ENCODE data around the gene TMEM144.
"Not testable (repeated sequence)": the region's sequence is repeated elsewhere in the genome, so short reads cannot be mapped to it uniquely, and the experiment has no call there.

TMEM144 gene

DNA sequence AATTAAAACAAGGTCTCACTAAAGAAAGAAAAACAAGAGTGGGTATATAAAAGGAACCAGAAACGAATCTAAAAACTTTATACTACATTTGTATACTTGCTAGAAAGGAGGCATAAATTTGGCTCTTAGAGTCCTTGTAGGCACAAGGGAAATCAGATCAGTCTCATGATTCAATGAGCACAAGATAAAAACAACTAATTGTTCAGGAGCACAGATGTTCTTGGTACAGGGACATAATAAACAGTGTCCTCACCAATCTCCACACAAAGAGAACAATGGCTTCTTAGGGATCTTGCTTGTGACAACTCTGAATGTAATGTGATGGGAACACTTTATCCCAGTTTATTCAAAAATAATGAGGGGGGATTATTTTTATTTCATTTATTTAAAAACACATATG, 28.3 kb downstream of the TMEM144 start:
- DNase-seq: no peak

DNA sequence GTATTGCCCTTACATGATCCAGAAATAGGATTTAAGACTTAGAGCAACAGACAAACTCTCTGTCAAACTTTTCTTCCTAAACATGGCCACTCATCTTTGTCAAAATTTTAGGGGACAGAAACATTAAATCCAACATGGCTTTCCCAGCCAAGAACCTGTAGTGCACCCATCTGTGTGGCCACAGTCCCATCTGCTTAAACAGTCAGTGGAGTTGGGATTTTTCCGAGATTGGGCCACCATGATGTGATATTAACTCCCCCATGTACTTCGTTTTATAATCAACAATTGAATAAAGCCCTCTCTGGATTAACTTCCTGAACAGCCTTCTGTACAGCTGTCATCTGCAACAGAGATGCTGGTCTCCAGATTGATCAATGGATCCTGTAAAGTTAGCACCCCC, 28.9 kb downstream of the TMEM144 start:
- DNase-seq: no peak

DNA sequence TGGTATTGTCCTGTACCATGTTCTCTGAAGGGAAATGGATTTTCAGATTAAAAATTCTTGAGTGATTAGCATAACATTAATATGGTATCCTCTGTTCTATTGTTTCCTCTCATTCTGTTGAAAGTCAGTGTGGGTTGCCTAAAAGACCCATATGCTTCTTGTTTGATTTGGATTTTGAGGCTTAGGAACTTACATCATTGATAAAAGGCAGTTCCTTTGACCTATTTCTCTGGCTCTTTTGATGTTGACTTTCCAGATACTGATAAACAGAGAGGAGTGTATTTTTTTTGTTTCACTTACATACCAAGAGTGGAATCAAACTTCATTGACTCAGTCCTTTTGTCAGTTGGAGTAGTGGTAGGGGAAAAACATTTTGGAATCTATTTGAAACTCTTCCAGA, 32.8 kb downstream of the TMEM144 start:
- DNase-seq: no peak

DNA sequence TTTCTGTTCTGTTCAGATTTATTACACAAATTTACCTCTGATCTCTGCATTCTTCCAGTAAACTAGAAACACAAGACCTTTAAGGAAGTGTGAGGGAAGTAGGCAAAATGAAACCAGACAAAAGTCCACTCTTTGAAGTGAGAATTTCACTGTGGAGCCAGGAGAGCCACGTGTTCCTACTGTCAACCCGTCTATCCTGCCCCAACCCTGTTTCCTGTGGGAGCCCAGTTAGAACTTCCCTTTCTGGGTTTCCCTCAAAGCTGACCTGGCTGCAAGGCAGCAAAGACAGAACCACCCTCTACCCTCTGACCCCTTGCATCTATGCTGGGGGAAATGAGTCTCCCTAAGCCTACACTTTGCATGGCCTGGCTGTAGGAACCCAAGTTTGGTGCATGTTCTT, 40.0 kb downstream of the TMEM144 start:
- DNase-seq: no peak

DNA sequence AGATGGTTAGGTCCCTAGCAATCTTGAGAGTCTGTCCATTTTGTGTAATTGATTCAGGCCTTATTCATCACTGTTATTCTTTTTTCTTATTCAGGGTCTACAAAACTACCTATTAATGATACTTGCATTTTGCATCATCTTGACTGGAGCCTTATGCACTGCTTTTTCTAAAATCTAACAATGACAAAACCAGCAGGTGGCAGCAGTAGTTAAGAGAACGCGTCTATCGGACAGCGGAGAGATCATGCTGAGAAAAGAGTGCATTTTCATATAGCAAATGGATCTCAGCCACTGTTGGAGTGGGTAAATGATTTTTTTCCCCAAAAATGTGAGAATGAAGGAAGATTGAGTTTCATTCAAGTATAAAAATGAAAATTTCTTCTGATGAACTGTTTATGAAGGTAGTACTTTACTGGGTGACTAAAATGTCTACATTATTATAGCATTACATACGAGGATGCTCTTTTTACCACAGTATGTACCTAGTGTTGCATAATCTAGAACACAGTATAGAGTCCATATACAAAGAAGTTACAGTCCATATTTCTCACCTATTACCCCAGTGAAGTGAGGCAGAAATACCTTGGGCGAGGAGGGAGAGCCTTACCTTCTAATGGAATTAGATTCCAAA, 43.2 kb downstream of the TMEM144 start:
- peak; percentile 46 for DNase-seq

DNA sequence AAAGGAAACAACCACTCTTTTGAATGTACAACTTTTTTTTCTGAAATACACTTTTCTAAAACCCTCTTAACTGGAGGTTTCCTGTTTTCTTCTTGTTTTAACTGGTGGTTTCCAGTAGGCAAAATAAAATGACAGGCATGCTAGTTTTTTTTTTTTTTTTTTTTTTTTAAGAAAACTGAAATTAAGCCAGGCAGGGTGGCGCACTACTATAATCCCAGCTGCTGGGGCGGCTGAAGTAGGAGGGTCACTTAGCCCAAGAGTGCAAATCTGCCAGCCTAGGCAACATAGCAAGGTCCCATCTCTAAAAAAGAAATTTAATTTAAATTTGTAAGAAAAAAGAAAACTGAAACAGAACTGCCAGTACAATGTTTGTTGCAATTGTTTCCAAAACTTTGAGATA, 44.0 kb downstream of the TMEM144 start:
- DNase-seq: no peak

DNA sequence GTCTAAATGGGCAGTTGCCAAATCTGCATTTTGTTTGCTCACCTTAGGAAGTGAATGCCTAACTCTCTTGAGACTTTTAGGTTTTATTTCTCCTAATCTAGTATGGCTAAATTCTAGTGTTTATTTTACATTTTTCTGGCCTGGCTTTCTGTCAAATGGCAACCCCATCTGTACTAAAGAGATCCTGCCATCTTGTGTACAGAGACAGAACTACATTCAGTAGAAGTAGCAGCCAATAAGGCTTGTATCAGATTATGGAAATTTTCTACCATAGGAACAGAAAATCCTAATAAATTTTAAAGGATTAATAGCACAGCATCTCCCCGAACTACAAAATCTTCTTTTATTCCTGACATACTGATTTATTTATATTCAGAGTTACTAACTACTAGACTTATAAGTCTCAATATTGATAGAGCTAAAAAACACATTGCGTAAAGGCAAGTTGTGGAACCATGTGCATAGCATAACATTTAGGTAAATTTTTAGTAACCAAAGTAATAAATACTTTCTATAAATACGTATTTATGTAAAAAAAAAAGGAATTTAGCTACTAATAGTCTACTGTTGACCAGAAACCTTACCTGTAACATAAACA, 45.5 kb downstream of the TMEM144 start:
- DNase-seq: no peak

DNA sequence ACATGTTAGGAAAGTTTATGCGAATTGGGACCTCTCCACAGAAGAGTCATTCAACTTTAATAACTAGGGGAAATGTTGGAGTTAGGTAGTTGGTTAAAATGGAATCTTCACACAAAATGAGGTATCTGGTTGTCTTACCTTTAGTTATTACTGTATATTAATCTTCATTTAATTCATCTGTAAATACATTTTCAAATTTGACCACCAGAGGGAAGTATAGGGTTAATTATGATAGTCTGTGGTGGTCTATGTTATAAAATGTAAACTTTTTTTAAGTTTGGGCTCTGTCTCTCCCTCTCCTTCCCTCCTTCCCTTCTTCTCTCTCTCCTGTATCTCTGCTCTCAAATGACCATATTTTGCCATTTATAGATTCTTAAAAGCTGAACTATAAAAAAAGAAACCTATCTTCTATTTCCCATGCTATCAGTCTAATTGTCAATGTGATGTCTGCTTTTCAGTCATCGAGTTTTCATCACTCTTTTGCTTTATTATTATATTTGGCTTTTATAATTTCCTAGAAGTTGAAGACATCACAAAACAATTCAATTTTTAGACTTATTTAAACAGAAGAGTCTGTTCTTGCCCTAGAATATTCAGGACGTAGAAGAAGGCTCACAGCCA, 49.8 kb downstream of the TMEM144 start:
- DNase-seq: peak; percentile 5

DNA sequence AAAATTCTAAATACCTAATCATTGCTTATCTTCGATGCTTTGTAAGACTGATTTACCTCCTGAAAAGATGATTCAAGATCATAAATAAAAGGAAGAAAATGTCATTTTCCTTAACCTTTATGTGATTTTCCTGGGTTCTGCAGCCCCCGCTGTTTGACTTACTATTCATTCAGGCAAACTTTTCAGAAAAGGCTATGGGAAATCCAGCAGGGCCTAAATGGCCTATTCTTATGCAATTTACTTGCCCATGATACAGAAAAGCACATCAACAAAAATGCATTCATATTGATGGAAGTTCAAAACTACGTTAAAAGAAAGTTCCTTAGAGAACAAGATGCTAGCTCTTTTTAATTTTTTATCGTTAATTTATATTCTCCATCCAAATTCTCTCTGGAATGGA, 51.2 kb downstream of the TMEM144 start:
- no peak for DNase-seq

DNA sequence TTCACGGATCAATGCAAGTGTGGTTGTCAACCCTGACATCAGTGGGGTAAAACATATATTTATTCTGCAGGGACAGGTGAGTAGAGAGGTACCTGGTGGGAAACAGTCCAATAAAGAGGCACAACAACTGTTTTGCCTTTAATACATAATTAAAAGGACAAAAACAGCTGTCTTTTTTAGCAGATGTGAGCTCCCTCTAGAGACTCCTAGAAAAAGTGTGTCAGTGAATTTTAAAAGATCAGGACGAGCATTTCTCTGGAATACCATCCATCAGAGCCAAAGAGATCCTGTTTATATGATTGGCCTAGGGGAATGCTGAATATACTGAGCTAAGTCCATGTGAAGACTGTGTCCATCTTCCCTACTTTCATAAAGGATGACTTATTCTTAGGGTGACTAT, 58.3 kb downstream of the TMEM144 start:
- DNase-seq: no peak

DNA sequence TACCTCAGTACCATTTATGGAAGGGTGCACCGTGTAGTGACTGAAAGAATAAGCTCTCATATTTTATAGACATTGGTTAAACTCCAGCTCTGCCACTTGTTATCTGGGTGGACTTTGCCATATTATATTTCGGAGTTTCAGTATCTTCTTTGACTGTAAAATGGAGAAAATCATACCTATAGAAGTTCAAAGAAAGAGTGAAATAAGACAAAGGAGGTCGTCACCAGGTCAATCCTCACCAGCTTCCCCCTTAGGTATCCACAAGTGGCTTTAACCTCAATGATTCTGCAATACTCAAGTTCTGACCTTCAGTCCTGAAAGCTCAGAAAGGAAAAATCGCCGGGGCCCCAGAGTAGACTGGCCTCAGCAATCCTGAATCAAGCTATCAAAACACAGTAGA, 64.3 kb downstream of the TMEM144 start:
- no peak for DNase-seq

DNA sequence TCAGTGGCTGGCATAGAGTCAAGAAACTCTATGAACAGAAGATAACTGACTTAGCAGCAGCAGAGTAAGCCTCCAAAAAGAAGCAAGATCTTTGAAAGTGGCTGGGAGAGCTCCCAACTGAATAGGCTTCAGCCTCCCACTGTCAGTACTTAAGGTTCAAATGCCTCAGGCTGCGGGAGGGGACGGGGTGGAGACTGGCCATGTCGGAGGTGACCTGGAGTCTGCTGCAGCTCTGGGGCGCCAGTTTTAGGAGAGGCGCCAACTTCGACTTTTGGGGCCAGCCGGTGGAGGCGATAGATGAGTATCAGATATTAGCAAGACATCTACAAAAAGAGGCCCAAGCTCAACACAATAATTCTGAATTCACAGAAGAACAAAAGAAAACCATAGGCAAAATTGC, 67.3 kb downstream of the TMEM144 start:
- no peak for DNase-seq

DNA sequence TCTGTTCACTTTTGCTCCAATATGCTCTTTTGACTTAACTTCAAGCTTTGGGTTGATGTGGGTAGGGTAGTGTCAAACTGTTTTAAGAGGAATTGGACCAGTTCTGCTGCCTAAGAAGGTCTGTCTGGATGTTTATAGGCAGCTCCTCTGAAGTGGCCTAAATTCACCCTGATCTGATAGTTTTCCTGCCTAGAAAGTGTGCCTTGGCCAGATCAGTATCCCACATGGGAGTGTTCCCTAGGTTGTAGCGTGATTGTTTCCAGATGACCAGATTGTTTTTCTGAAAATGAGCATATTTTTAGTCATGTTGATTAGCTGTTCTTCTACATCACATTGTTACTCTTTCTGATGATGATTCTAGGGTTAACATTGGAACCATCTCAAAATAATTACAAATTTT, 68.8 kb downstream of the TMEM144 start:
- not testable (repeated sequence) for DNase-seq

DNA sequence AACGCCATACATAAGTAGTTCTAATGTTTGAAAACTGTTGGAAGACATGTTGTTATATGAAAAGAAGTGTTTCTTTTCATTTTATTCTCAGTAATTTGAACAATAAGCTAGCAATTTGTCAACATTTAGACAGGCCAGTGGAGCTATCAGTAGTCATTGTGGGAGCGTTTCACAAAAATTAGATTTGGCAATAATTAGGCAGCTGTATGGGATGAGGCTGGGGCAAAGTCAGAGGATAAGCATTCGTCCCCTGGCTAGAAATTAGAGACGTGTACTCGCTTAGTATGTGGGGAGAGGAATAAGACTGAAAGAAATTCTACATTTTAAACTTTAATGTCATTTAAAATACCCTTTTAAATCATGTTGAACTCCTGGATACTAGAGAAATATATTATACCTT, 70.6 kb downstream of the TMEM144 start:
- no peak for DNase-seq

DNA sequence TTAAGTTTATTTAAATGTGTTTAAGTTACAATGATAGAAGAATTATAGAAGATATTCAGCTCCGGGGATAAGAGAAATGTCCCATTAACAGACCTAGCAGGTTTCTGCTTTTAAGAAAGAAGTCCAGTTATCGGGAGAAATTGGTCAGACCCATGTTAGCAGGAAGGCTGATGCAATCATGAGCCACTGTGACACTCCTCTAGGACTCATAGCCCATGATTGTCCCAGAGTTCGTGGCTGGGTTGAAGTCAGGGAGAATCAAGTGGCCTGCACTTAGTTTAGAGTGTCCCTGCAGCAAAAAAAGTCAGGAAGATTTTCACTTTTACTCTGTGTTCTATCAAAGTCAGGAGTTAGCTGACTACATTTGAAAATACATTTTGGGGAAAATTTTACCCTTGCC, 72.0 kb downstream of the TMEM144 start:
- DNase-seq: no peak

DNA sequence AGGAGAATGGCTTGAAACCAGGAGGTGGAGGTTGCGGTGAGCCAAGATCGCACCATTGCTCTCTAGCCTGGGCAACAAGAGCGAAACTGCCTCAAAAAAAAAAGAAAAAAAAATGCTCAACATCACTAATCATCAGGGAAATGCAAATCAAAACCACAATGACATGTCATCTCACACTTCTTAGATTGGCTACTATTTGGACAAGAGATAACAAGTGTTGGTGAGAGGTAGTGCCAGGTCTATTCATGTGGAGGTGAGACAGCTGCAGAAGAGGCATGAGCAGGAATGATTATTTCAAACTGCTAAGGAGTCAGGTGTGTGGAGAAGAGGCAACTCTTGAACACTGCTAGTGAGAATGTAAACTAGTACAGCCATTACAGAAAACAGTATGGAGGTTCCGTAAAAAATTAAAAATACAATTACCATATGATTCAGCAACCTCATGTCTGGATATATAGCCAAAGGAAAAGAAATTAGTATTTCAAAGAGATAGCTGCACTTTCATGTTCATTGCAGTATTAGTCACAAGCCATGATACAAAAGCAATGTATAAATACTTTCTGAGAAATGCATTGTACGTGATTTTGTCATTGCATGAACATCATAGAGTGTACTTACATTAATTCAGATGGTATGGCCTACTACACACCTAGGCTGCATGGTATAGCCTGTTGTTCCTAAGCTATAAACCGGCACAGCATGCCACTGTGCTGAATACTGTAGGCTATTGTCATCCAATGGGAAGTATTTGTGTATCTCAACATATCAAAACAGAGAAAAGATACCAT, 75.3 kb downstream of the TMEM144 start:
- DNase-seq: no peak

DNA sequence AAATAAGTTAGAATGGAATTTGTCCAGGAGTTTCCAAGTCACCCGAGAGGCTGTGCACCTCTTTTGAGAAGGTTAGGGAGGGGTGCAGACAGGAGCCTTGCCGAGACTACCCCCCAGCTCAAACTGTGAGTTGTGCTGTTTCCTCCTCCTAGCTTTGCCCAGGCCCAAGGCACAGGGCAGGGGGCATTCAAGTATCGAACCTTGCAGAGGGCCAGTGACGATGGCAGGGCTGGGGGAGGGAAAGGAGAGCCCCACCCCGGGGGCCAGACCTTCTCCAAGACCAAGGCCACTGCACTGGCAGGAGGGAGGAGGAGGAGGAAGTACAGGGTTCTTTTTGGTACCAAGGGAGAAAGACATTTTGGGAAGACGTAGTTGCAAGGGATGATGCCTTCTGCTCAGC, 80.6 kb downstream of the TMEM144 start:
- no peak for DNase-seq

DNA sequence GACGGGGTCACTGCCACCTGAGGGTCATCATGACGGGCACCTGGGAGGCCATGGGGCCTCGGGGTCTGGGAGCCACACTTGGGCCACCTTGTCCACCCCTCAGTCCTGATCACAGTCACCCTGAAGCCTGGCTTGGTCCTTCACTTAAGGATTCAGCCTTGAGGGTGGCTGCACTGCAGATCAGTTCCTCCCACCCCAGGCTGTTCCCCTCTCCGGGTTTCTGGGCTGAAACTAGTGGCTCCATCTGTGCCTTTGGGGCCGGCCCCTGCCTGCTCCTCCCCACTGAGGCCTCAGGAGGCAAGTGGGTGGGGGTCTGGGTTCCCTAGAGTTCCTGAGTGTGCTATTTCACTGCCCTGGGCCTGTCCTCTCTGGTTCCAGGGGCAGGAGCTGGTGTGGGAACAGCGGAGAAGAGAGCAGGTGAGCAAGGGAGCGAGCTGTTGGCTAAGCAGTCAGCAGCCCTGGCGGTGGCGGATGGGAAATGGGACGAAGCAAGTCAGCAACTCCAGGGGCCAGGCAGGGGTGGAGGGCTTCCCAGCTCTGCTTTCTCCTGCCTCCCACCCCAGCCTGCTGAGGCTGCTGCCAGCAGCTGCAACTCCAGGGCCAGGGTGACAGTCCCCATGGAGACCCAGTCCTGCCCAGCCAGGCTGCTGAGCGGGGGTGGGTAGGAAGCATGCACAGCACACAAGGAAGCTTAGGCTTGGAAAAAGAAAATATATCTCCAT, 81.2 kb downstream of the TMEM144 start:
- DNase-seq: no peak

DNA sequence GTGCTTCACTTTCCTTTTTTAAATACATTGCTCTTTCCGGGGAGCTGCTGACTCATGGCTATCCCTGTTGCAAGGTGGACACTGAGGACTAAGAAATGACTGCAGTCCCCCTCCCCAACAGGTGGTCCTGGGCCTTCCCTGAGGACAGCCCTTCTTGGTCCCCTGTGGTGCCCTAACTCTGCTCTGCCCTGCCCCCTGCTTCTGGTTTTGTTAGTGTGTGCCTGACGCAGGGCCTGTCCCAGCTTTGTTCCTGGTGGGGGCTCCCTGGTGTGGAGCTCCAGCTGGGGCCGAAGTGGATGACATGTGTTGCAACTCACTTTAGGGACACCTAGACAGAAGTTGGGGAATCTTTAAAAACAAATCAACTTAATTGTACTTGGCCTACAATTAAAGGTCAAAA, 81.9 kb downstream of the TMEM144 start:
- DNase-seq: no peak

DNA sequence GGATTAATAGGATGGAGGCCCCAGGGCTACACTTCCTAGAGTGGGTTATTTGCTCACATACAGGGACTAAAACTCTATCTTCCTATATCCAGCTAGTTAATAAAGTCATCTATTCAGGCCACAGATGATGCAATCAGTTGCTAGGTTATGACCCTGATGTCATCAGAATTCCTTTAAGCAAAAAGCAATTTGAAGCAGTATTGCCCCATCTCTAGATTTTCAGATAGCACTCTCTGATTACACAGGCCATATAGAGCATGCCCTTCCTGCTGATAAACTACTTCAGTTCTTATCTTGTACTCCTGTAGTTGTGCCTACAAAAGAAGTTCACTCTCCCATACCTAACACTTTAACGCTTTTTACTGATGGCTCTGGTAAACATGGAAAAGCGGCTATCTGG, 84.8 kb downstream of the TMEM144 start:
- DNase-seq: no peak

DNA sequence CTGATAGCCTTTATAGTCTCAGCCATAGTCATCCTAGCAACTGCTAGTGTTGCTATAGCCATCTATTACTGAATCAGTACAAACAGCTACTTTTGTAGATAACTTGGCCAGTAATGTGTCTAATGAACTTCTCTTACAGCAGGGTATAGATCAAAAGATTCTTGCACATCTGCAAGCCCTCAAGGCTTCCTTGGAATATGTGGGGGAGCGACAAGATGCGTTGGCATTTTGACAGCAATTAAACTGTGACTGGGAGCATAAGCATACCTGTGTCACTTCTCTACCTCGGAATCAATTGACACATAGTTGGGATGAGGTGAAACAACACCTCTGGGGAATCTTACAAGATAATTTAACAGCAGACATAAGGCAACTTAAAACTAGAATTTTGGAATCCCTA, 87.6 kb downstream of the TMEM144 start:
- DNase-seq: no peak

DNA sequence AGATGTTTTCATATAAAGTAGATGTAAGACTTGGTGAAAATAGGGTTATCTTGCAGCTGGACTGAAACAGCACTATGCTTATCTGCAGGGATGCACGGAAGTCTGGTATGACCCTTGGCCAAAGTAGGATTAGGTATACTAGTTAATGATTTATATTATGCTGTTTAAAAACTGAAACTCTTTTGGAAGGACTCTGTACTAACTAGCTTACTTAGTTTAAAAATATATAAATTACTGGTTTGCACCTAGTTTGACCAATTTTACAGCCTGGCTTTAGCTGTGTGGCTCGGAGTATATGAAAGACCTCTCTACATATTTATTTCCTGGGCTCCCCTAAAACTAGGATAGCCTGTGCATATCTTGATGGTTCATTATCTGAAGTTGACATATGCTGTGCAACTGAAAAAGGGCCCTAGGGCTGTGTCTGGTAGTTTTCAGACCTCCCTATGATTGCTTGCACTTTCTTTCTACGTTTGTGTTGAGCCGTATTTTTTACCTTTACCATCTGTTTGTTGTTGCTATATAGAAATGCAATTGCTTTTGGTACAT, 89.2 kb downstream of the TMEM144 start:
- no peak for DNase-seq

DNA sequence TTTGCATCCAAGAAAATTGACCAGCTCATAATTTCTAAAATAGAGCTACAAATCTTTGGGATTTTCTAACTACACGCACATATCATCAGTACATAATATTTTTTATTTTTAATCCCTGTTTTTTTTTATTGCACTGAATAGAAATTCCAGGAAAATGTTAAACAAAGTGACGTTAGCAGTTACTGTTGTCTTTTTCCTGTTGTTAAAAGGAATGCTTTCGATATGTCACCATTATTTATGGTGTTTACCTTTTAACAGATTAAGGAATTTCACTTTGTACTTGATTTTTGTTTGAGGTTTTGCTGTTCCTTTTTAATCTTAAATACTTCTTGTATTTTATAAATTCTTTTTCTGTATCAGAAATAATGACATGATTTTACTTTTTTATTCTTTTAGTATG, 89.7 kb downstream of the TMEM144 start:
- DNase-seq: no peak

All from NCI-H226 (cell line).